Upper lobe of right lung (tissue), 1 donor: ENCODE results near the gene CEP89. TPM values are rescaled to one million over a fixed set of nuclear protein-coding genes. Genes with fewer than 3 reads are reported as not detected.

ENCODE experiments used
- ATAC-seq: fragments of 200-7000 bp; cut with Tn5 transposase; one replicate; pipeline ENCODE4 v1.9.1; 2020; ENCODE audit warnings: mild to moderate bottlenecking, moderate library complexity
- DNase-seq: peaks from one replicate; pipeline ENCODE4 v3.0.0-alpha.2; 2020
- H3K27ac ChIP-seq: fragments of 200-600 bp; one replicate; pipeline ENCODE4 v1.8.0; 2022
- H3K27me3 ChIP-seq: fragments of 200-600 bp; one replicate; pipeline ENCODE4 v1.8.0; 2022; ENCODE audit warnings: mild to moderate bottlenecking
- H3K36me3 ChIP-seq: fragments of 200-600 bp; one replicate; pipeline ENCODE4 v1.8.0; 2022
- H3K4me1 ChIP-seq: fragments of 200-600 bp; one replicate; pipeline ENCODE4 v1.8.0; 2022
- H3K4me3 ChIP-seq: fragments of 200-600 bp; one replicate; pipeline ENCODE4 v1.8.0; 2022; ENCODE audit warnings: mild to moderate bottlenecking
- H3K9me3 ChIP-seq: fragments of 200-600 bp; one replicate; pipeline ENCODE4 v1.8.0; 2022
- CTCF ChIP-seq: fragments of 200-600 bp; IDR thresholded peaks from one replicate; pipeline ENCODE4 v1.8.0; 2022; ENCODE audit warnings: antibody characterized with exemption
- intact Hi-C: fragments of 100-400 bp; cut with DNase I; formaldehyde crosslinking; loops from one replicate; pipeline ENCODE4 v1.11.0; 2022
- total RNA-seq: library from RNA; stranded (reverse); fragmentation: NEBNext Ultra II Directional; extraction: Animal tissue kit (Norgen Biotek cat#: 25700); gene quantifications from one replicate; pipeline ENCODE4 v1.2.1, GENCODE V29; 2021
- donor health status: DM: no; HTN: yes; CAD: no; lungs with severe emphysema.

The CEP89 gene
- total RNA-seq, 1 donor from 2014 or later: 19.3 TPM

DNA sequence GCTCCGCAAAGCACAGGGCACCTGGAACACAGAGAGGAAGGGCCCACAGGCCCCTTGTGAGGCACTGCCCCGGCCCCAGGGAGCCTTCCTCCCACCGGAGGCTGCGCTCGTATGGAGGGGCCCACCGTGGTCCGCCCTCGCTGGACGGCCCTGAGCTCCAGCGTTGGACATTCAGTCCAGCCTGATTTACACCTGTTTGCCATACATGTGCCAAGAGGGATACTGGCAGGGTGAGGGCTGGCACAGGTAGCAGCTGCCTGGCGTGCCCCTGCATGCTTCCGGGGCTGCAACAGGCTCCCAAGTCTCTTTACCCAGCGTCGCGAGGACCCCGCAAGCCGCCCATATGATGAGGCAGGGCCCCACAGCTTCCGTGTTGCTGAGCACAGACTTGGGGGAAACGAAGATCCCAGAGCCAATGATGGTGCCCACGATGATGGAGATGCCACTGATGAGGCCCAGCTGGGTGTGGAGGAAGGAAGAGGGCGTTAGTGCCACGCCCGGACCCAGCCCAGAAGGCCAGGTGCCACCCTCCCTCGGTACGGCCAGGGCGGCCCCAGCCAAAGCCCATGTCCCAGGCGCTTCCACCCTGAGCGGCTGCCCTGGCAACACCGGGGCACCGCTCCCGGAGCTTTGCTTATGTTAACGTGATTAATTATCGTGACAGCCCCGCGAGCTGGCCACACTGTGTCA, 107.3 kb downstream of the CEP89 start:
- Histone ChIP-seq H3K4me1 (no peaks in the 10 kb centered on the region), H3K9me3 (no peaks in the 10 kb centered on the region), H3K4me3 (no peak overlapping the region), H3K27me3 (no peaks in the 10 kb centered on the region), H3K36me3 (no peaks in the 10 kb centered on the region), H3K27ac (no peak overlapping the region)
- no peak for TF ChIP-seq CTCF
- DNase-seq (peak; percentile 50), ATAC-seq (no peak)
- intact Hi-C loops: no loop called here

DNA sequence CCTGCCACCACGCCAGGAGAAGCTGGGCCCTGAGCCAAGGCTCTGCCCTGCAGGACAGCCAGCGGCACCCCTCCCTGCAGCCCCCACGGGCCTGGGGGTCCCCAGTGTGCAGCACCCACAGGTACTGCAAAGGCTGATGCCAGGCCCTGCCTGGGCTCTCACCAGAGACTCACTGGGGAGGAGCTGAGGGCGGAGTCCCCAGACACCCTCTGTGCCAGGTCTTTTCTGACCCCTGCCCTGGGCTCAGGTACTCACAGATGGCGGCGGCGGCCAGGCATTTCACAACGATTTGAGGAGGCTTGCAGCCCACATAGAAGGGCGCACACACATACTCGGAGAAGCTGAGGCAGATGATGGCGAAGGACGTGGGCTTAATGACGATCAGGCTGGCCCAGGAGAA, 107.9 kb downstream of the CEP89 start:
- intact Hi-C loops: no loop called here
- no peak for TF ChIP-seq CTCF
- ATAC-seq (no peak), DNase-seq (peak; percentile 56)
- Histone ChIP-seq H3K27me3 (no peaks in the 10 kb centered on the region), H3K27ac (no peak overlapping the region), H3K9me3 (no peaks in the 10 kb centered on the region), H3K36me3 (no peaks in the 10 kb centered on the region), H3K4me1 (no peaks in the 10 kb centered on the region), H3K4me3 (no peak overlapping the region)

DNA sequence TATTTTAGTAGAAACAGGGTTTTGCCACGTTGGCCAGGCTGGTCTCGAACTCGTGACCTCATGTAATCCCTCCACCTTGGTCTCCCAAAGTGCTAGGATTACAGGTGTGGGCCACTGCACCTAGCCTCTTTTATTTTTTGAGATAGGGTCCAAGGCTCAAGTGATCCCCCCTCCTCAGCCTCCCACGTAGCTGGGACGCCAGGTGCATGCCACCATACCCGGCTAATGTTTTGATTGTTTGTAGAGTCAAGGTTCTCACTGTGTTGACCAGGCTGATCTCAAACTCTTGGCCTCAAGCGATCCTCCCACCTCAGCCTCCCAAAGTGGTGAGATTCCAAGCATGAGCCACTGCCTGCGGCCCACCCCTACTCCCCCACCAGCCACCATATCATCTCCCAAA, 108.5 kb downstream of the CEP89 start:
- H3K27ac ChIP-seq: no peak overlapping the region
- DNase-seq (peak; percentile 21), ATAC-seq (no peak)
- TF ChIP-seq CTCF: no peak
- H3K4me3 ChIP-seq: no peak overlapping the region
- intact Hi-C loops: no loop called here
- H3K4me1 ChIP-seq: no peaks in the 10 kb centered on the region
- H3K27me3 ChIP-seq: no peaks in the 10 kb centered on the region
- H3K36me3 ChIP-seq: no peaks in the 10 kb centered on the region
- H3K9me3 ChIP-seq: no peaks in the 10 kb centered on the region

DNA sequence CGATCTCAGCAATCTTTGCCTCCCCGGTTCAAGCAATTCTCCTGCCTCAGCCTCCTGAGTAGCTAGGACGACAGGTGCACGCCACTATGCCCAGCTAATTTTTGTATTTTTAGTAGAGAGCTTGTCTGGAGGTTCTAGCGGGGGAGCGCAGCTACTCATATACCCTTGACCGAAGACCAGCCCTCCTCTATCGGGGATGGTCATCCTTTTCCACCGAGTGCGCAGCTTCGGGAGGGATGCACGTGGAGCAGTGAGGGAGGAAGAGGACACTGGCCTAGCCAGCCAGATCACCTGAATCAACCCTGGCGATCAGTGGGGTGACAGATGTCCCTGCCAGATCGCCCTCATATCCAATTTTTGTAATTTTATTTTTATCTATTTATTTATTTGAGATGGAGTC, 109.0 kb downstream of the CEP89 start:
- Histone ChIP-seq H3K4me3 (no peak overlapping the region), H3K4me1 (no peaks in the 10 kb centered on the region), H3K36me3 (no peaks in the 10 kb centered on the region), H3K27ac (no peak overlapping the region), H3K9me3 (no peaks in the 10 kb centered on the region), H3K27me3 (no peaks in the 10 kb centered on the region)
- DNase-seq: peak; percentile 39
- intact Hi-C loops: no loop called here
- ATAC-seq: no peak
- TF ChIP-seq CTCF: no peak

GRCh38 chr19:32862173-32862572, 109.6 kb downstream of the CEP89 start:
- Histone ChIP-seq H3K4me3 (no peak overlapping the region), H3K27me3 (no peaks in the 10 kb centered on the region), H3K36me3 (no peaks in the 10 kb centered on the region), H3K9me3 (no peaks in the 10 kb centered on the region), H3K4me1 (no peaks in the 10 kb centered on the region), H3K27ac (no peak overlapping the region)
- DNase-seq (peak; percentile 36), ATAC-seq (no peak)
- no peak for TF ChIP-seq CTCF
- intact Hi-C loops: no loop called here

GRCh38 chr19:32861596-32861995, 110.2 kb downstream of the CEP89 start:
- H3K4me3 ChIP-seq: no peak overlapping the region
- peak; percentile 28 for DNase-seq
- H3K4me1 ChIP-seq: no peaks in the 10 kb centered on the region
- no peaks in the 10 kb centered on the region for H3K27me3 ChIP-seq
- H3K9me3 ChIP-seq: no peaks in the 10 kb centered on the region
- no peak for TF ChIP-seq CTCF
- no peak for ATAC-seq
- no peak overlapping the region for H3K27ac ChIP-seq
- H3K36me3 ChIP-seq: no peaks in the 10 kb centered on the region
- intact Hi-C loops: no loop called here
